CD4-positive, alpha-beta memory T cell (primary cell): ENCODE results near the gene NYAP1. TPM values are rescaled to one million over a fixed set of nuclear protein-coding genes. Genes with fewer than 3 reads are reported as not detected.
A peak's percentile ranks its signal among the peaks of the same experiment; 100 is the strongest.

Source experiments
- CTCF ChIA-PET: fragments of 350-600 bp; sonication (Branson Sonifier 250); formaldehyde crosslinking; loops from one replicate; lab custom pipeline; 2021; ENCODE audit warnings: inconsistent platforms; ENCODE audit not compliant: partially characterized antibody; lab: Charles Lee
- POLR2A ChIA-PET: fragments of 350-600 bp; sonication (Branson Sonifier 250); formaldehyde crosslinking; loops from one replicate; lab custom pipeline; 2021; ENCODE audit not compliant: partially characterized antibody; lab: Charles Lee
- DNase-seq, 5 donors: peaks; one replicate each; pipeline versions ENCODE4 v3.0.0 to v3.0.0-alpha.2; 2020 to 2022; ENCODE audit warnings: mixed read lengths in 1 of 5
- H3K27ac ChIP-seq: one replicate; pipeline ENCODE4 v1.7.0; 2013; ENCODE audit warnings: low read depth, low read length
- H3K27me3 ChIP-seq: 2 replicates; pipeline ENCODE4 v1.7.0; 2013; ENCODE audit warnings: mild to moderate bottlenecking, low read length, moderate library complexity; ENCODE audit not compliant: insufficient read depth
- H3K36me3 ChIP-seq: 2 replicates; pipeline ENCODE4 v1.7.0; 2013; ENCODE audit warnings: mild to moderate bottlenecking, low read length, moderate library complexity; ENCODE audit not compliant: insufficient read depth
- H3K4me1 ChIP-seq: 2 replicates; pipeline ENCODE4 v1.7.0; 2013; ENCODE audit warnings: mild to moderate bottlenecking, low read length, moderate library complexity; ENCODE audit not compliant: insufficient read depth
- H3K4me3 ChIP-seq, 2 donors: one replicate each; pipeline ENCODE4 v1.7.0; 2013; ENCODE audit warnings: low read length in 2 of 2, mild to moderate bottlenecking in 1 of 2
- H3K9me3 ChIP-seq, 2 donors: one replicate each; pipeline ENCODE4 v1.7.0; 2013; ENCODE audit warnings: low read length in 2 of 2, control low read depth in 1 of 2; ENCODE audit not compliant: control insufficient read depth in 1 of 2
- H3K27ac Mint-ChIP-seq, 7 donors: one replicate each; pipeline ENCODE4 v1.8.0; 2020 to 2021; ENCODE audit warnings: mixed read lengths in 7 of 7, mild to moderate bottlenecking in 6 of 7, inconsistent platforms in 3 of 7, moderate library complexity in 3 of 7
- H3K27me3 Mint-ChIP-seq, 2 donors: one replicate each; pipeline ENCODE4 v1.8.0; 2020 to 2021; ENCODE audit warnings: mixed read lengths in 2 of 2
- H3K36me3 Mint-ChIP-seq, 2 donors: one replicate each; pipeline ENCODE4 v1.8.0; 2020 to 2021; ENCODE audit warnings: mixed read lengths in 2 of 2, inconsistent platforms in 1 of 2, mild to moderate bottlenecking in 1 of 2
- H3K4me1 Mint-ChIP-seq, 4 donors: one replicate each; pipeline ENCODE4 v1.8.0; 2020 to 2021; ENCODE audit warnings: mixed read lengths in 4 of 4, mild to moderate bottlenecking in 1 of 4
- H3K4me3 Mint-ChIP-seq, 8 donors: one replicate each; pipeline ENCODE4 v1.8.0; 2020 to 2021; ENCODE audit warnings: mixed read lengths in 8 of 8, mild to moderate bottlenecking in 7 of 8, moderate library complexity in 6 of 8, inconsistent platforms in 3 of 8
- H3K9me3 Mint-ChIP-seq, 8 donors: one replicate each; pipeline ENCODE4 v1.8.0; 2020 to 2021; ENCODE audit warnings: mixed read lengths in 8 of 8, mild to moderate bottlenecking in 5 of 8, inconsistent platforms in 3 of 8, moderate library complexity in 1 of 8
- intact Hi-C: fragments of 100-400 bp; cut with micrococcal nuclease; formaldehyde crosslinking; loops from one replicate; pipeline ENCODE4 v1.15.1; 2023
- polyA plus RNA-seq, 2 donors: library from polyadenylated mRNA; unstranded; fragments of 300-500 nt; fragmentation: Illumina TruSeq; gene quantifications; one replicate each; pipeline ENCODE4 v1.2.3, GENCODE V29; 2021
- total RNA-seq, 2 experiments: library from RNA; stranded (reverse); gene quantifications; one replicate each; pipeline ENCODE4 v1.2.3, GENCODE V29; 2021

NYAP1 gene
- total and polyA plus RNA-seq, 4 experiments from 2014 or later: 0.38 to 0.58 TPM; not detected in 2

- no peak overlapping the region for H3K4me3 ChIP-seq
- POLR2A ChIA-PET: interaction anchor here (1.3 kb wide), 1 partner anchor 36 kb away, joined by 3 read pairs; no protein-coding TSS in a partner anchor
Measured at GRCh38 chr7:100509231-100509630, 25.5 kb downstream of the NYAP1 start.

GRCh38 chr7:100510437-100511239 lies 26.9 kb downstream of the NYAP1 start:
- Histone ChIP-seq H3K27ac (no peak overlapping the region), H3K4me3 (no peak overlapping the region), H3K27me3 (no peaks in the 10 kb centered on the region), H3K9me3 (no peaks in the 10 kb centered on the region), H3K36me3 (no peaks in the 10 kb centered on the region), H3K4me1 (peaks cover 9% of the 10 kb centered on the region)
- no peak for DNase-seq
- intact Hi-C loops: no loop called here
- H3K9me3 Mint-ChIP-seq: no peaks in the 10 kb centered on the region
- H3K27ac Mint-ChIP-seq: no peak overlapping the region
- peaks cover 0 to 2% of the 10 kb centered on the region in 2 donors for H3K27me3 Mint-ChIP-seq
- CTCF ChIA-PET: interaction anchor here (1.4 kb wide), 1 partner anchor 49 kb away, joined by 4 read pairs; no protein-coding TSS in a partner anchor
- H3K4me1 Mint-ChIP-seq: peaks cover 11 to 20% (median 13%) of the 10 kb centered on the region in 4 donors
- no peaks in the 10 kb centered on the region for H3K36me3 Mint-ChIP-seq
- POLR2A ChIA-PET: interaction anchor here (0.8 kb wide), 1 partner anchor 17 kb away, joined by 3 read pairs; no protein-coding TSS in a partner anchor
- H3K4me3 Mint-ChIP-seq: no peak overlapping the region

More at GRCh38 chr7:100509231-100509630, 25.5 kb downstream of the NYAP1 start:
- intact Hi-C loops: no loop called here
- Histone ChIP-seq H3K27ac (no peak overlapping the region), H3K4me1 (no peaks in the 10 kb centered on the region), H3K27me3 (no peaks in the 10 kb centered on the region), H3K9me3 (no peaks in the 10 kb centered on the region), H3K36me3 (no peaks in the 10 kb centered on the region)
- Mint-ChIP-seq H3K27ac (no peak overlapping the region), H3K27me3 (peaks cover 0 to 2% of the 10 kb centered on the region in 2 donors), H3K4me1 (peaks cover 3 to 12% (median 6%) of the 10 kb centered on the region in 4 donors), H3K4me3 (no peak overlapping the region), H3K36me3 (no peaks in the 10 kb centered on the region), H3K9me3 (no peaks in the 10 kb centered on the region)
- CTCF ChIA-PET: interaction anchor here (1.0 kb wide), 2 partner anchors 10 to 12 kb away, joined by 3 read pairs; no protein-coding TSS in a partner anchor
- DNase-seq: no peak

DNA sequence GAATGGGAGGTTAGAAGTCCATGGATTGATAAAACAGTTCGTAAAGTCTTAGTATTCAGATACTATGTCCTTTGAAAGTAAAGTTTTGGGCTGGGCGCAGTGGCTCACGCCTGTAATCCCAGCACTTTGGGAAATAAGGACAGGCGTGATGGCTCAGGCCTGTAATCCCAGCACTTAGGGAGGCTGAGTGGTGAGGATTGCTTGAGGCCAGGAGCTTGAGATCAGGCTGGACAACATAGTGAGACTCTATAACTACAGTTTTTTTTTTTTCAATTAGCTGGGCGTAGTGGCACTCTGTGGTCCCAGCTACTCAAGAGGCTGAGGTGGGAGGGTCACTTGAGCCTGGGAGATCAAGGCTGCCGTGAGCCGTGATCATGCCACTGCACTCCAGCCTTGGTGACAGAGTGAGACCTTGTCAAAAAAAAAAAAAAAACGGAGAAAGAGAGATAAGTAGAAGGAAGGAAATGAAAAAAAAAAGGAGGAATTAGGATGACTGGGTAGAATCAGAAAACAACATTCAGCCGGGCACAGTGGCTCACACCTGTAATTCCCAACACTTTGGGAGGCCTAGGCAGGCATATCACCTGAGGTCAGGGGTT lies 29.6 kb downstream of the NYAP1 start:
- no peak overlapping the region for H3K27ac ChIP-seq
- no peaks in the 10 kb centered on the region for H3K9me3 ChIP-seq
- no peak for DNase-seq
- Mint-ChIP-seq H3K27me3 (no peaks in the 10 kb centered on the region), H3K27ac (peak overlapping the region in 1 of 7 donors; percentile 12), H3K36me3 (no peaks in the 10 kb centered on the region), H3K4me3 (no peak overlapping the region), H3K9me3 (no peaks in the 10 kb centered on the region), H3K4me1 (peaks cover 20 to 41% (median 29%) of the 10 kb centered on the region in 4 donors)
- H3K27me3 ChIP-seq: no peaks in the 10 kb centered on the region
- intact Hi-C loops: no loop called here
- CTCF ChIA-PET: interaction anchor here (0.7 to 1.2 kb wide), 3 partner anchors 31 to 52 kb away, joined by 3 to 7 read pairs (median 4); no protein-coding TSS in a partner anchor
- H3K36me3 ChIP-seq: no peaks in the 10 kb centered on the region
- POLR2A ChIA-PET: no interaction called here
- H3K4me3 ChIP-seq: no peak overlapping the region
- H3K4me1 ChIP-seq: peaks cover 30% of the 10 kb centered on the region

- H3K4me1 Mint-ChIP-seq: peaks cover 21 to 44% (median 29%) of the 10 kb centered on the region in 4 donors
- CTCF ChIA-PET: interaction anchor here (1.0 to 3.7 kb wide), 5 partner anchors 22 to 49 kb away, joined by 3 to 40 read pairs (median 11); no protein-coding TSS in a partner anchor
Measured at GRCh38 chr7:100515072-100515532, 31.4 kb downstream of the NYAP1 start.

DNA sequence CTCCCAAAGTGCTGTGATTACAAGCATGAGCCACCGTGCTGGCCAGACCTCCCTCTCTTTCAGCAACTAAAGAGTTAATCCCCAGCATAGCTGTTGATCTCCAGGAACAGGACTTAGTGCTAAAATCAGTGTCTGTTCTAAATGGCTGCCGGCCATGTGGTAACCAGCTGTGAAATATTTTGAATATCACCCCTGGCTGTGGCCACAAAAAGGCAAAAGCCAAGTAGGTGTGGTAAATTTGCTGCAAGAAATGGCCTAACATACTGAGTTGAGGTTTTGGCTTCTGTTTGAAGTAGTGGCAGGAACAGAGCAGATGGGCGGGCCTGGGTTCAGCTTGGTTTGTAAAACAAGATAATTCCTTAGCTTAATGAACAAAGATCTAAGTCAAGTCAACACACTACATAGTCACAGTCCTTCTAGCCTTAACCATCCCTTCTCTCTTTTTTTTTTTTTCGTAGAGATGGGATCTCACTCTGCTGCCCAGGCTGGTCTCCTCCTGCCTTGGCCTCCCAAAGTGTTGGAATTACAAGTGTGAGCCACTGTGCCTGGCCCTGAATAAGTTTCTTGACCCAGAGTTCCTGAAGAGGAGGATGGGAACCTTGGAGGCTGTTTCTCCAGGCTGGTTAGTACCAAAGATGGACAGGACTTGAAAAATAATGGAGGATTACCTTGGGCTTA lies 32.5 kb downstream of the NYAP1 start:
- H3K36me3 Mint-ChIP-seq: no peaks in the 10 kb centered on the region
- peak overlapping the region; percentile 61 to 83 (median 78) for H3K4me3 Mint-ChIP-seq
- no peaks in the 10 kb centered on the region for H3K27me3 Mint-ChIP-seq
- intact Hi-C loops: loop anchor here (1.0 kb wide), 3 partner anchors 22 to 43 kb away; partner anchors contain the start of gene NYAP1
- CTCF ChIA-PET: interaction anchor here (0.6 to 3.7 kb wide), 16 partner anchors 10 to 71 kb away, joined by 3 to 40 read pairs (median 4); partner anchors contain the start of genes AGFG2 and FBXO24
- H3K4me3 ChIP-seq: peak overlapping the region in 1 of 2 donors; percentile 33
- H3K27ac Mint-ChIP-seq: peak overlapping the region; percentile 72 to 89 (median 82)
- no peaks in the 10 kb centered on the region for H3K36me3 ChIP-seq
- no peaks in the 10 kb centered on the region for H3K9me3 ChIP-seq
- H3K4me1 Mint-ChIP-seq: peaks cover 21 to 47% (median 28%) of the 10 kb centered on the region in 4 donors
- peak; percentile 74 to 82 (median 80) for DNase-seq
- POLR2A ChIA-PET: interaction anchor here (0.5 to 2.9 kb wide), 22 partner anchors 10 to 359 kb away, joined by 3 to 37 read pairs (median 5); partner anchors contain the start of genes AGFG2, FBXO24, LRCH4 and MEPCE
- no peaks in the 10 kb centered on the region for H3K27me3 ChIP-seq
- peak overlapping the region; percentile 24 for H3K27ac ChIP-seq
- H3K9me3 Mint-ChIP-seq: no peaks in the 10 kb centered on the region
- H3K4me1 ChIP-seq: peaks cover 30% of the 10 kb centered on the region

More at GRCh38 chr7:100515072-100515532, 31.4 kb downstream of the NYAP1 start:
- Histone ChIP-seq H3K9me3 (no peaks in the 10 kb centered on the region), H3K27ac (no peak overlapping the region), H3K36me3 (no peaks in the 10 kb centered on the region), H3K27me3 (no peaks in the 10 kb centered on the region), H3K4me3 (no peak overlapping the region), H3K4me1 (peaks cover 30% of the 10 kb centered on the region)
- Mint-ChIP-seq H3K27me3 (no peaks in the 10 kb centered on the region), H3K4me3 (peak overlapping the region in 4 of 8 donors; percentile 10 to 78 (median 56)), H3K9me3 (no peaks in the 10 kb centered on the region), H3K36me3 (no peaks in the 10 kb centered on the region), H3K27ac (peak overlapping the region in 3 of 7 donors; percentile 40 to 82 (median 71))
- POLR2A ChIA-PET: interaction anchor here (0.8 to 2.9 kb wide), 9 partner anchors 13 to 71 kb away, joined by 3 to 26 read pairs (median 15); partner anchors contain the start of genes FBXO24, LRCH4 and TSC22D4
- no peak for DNase-seq
- intact Hi-C loops: no loop called here

DNA sequence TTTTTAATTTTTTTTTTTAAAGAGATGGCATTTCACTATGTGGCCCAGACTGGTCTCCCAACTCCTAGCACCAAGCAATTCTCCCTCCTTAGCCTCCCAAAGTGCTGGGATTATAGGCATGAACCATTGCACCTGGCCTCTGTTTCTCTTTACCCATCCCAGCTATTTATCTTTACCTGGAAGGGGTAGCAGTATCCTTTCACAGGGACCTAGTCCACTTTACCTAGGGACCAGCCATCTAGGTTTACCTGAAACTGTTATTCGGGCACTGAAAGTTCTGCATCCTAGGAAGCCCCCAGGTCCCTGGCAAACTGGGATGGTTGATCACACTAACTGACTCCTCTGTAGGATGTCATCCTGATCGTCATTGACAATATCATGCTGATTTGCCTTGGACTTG lies 33.6 kb downstream of the NYAP1 start:
- Mint-ChIP-seq H3K27me3 (no peaks in the 10 kb centered on the region), H3K9me3 (no peaks in the 10 kb centered on the region), H3K4me1 (peaks cover 21 to 47% (median 30%) of the 10 kb centered on the region in 4 donors), H3K4me3 (peak overlapping the region in 4 of 8 donors; percentile 14 to 54 (median 44)), H3K27ac (peak overlapping the region in 1 of 7 donors; percentile 37), H3K36me3 (no peaks in the 10 kb centered on the region)
- intact Hi-C loops: no loop called here
- no peak overlapping the region for H3K4me3 ChIP-seq
- no peaks in the 10 kb centered on the region for H3K27me3 ChIP-seq
- DNase-seq: no peak
- ChIA-PET CTCF (interaction anchor here (1.1 to 3.7 kb wide), 6 partner anchors 14 to 48 kb away, joined by 3 to 40 read pairs (median 6); no protein-coding TSS in a partner anchor), POLR2A (interaction anchor here (1.0 to 2.9 kb wide), 10 partner anchors 16 to 88 kb away, joined by 3 to 37 read pairs (median 8); partner anchors contain the start of genes AGFG2, FBXO24, LRCH4 and ZCWPW1)
- H3K4me1 ChIP-seq: peaks cover 30% of the 10 kb centered on the region
- no peaks in the 10 kb centered on the region for H3K9me3 ChIP-seq
- no peak overlapping the region for H3K27ac ChIP-seq
- no peaks in the 10 kb centered on the region for H3K36me3 ChIP-seq
